PC-3 (cell line): ENCODE results near the gene PDSS2.

Experiments
- CTCF ChIP-seq: fragments of 300-600 bp; sonication (generic); conservative IDR thresholded peaks from 2 replicates; pipeline ENCODE4 v1.5.1; 2017; ENCODE audit warnings: antibody characterized with exemption, low read depth, mild to moderate bottlenecking, low read length
- EZH2 ChIP-seq: fragments of 300-600 bp; sonication (generic); IDR thresholded peaks from one replicate; pipeline ENCODE4 v1.6.1; 2017; ENCODE audit warnings: antibody characterized with exemption, mild to moderate bottlenecking, low read length; ENCODE audit not compliant: unreplicated experiment
- EZH2phosphoT487 ChIP-seq: fragments of 300-600 bp; sonication (generic); IDR thresholded peaks from 2 replicates; pipeline ENCODE4 v1.6.1; 2018; ENCODE audit warnings: mild to moderate bottlenecking, antibody characterized with exemption, low read length, borderline replicate concordance

- TF ChIP-seq CTCF (no peak), EZH2 (no peak), EZH2phosphoT487 (no peak)
These were observed 305.1 kb downstream of the PDSS2 start for GRCh38 chr6:107154131-107154800.
